ENCODE data around the gene AEN. TPM values are rescaled to one million over a fixed set of nuclear protein-coding genes. Genes with fewer than 3 reads are reported as not detected.

AEN gene
- total RNA-seq, 1 experiment from 2014 or later = 18.3 TPM

GRCh38 chr15:88664151-88664778 lies 43.1 kb downstream of the AEN start:
- DNase-seq (ENCODE audit: low read depth) = no peak

GRCh38 chr15:88674661-88675060 lies 53.5 kb downstream of the AEN start:
- no peak for DNase-seq (ENCODE audit: low read depth)

GRCh38 chr15:88678755-88679154 lies 57.6 kb downstream of the AEN start:
- DNase-seq (ENCODE audit: low read depth) = no peak

- no peak for DNase-seq (ENCODE audit: low read depth)
These were observed 59.3 kb downstream of the AEN start for GRCh38 chr15:88680241-88681001.

- no peak for DNase-seq (ENCODE audit: low read depth)
These were observed 60.6 kb downstream of the AEN start for GRCh38 chr15:88681610-88682221.

Other genes with a start within 250 kb of the AEN start
- gene MRPL46, start 154.0 kb upstream of the AEN start, total RNA-seq (2014; rRNA removed; shearing (Covaris generic)) = 21.2 and 23.9 TPM in 2 replicates
- 19.6 and 24.2 TPM in 2 replicates for gene MRPS11, start 153.6 kb upstream of the AEN start, total RNA-seq (2014; rRNA removed; shearing (Covaris generic))
- 2.1 and 3.2 TPM in 2 replicates for gene DET1, start 74.7 kb upstream of the AEN start, total RNA-seq (2014; rRNA removed; shearing (Covaris generic))
- gene ISG20, start 17.7 kb downstream of the AEN start, total RNA-seq (2014; rRNA removed; shearing (Covaris generic)) = 7.9 and 13.3 TPM in 2 replicates
- not detected in 2 replicates for gene ACAN, start 182.1 kb downstream of the AEN start, total RNA-seq (2014; rRNA removed; shearing (Covaris generic))